Hematopoietic multipotent progenitor cell (in vitro differentiated cells): Measurements from ENCODE around the gene LCN6. TPM values are rescaled to one million over a fixed set of nuclear protein-coding genes. Genes with fewer than 3 reads are reported as not detected.
"Not testable (repeated sequence)": the region's sequence is repeated elsewhere in the genome, so short reads cannot be mapped to it uniquely, and the experiment has no call there.

Experiments
- DNase-seq, 3 donors: peaks; one replicate each; pipeline ENCODE4 v3.0.0-alpha.2; 2011 to 2015; ENCODE audit warnings: low read depth in 2 of 3, low spot score in 2 of 3
- total RNA-seq: library from RNA; depleted of rRNA; stranded (reverse); fragments of >200 nt; gene quantifications from one replicate; pipeline ENCODE4 v1.2.3, GENCODE V29; 2012

Gene LCN6
- total RNA-seq, 1 donor: 0.81 TPM

GRCh38 chr9:136712690-136713544 is 35.4 kb downstream of the LCN6 start:
- DNase-seq: no peak

DNA sequence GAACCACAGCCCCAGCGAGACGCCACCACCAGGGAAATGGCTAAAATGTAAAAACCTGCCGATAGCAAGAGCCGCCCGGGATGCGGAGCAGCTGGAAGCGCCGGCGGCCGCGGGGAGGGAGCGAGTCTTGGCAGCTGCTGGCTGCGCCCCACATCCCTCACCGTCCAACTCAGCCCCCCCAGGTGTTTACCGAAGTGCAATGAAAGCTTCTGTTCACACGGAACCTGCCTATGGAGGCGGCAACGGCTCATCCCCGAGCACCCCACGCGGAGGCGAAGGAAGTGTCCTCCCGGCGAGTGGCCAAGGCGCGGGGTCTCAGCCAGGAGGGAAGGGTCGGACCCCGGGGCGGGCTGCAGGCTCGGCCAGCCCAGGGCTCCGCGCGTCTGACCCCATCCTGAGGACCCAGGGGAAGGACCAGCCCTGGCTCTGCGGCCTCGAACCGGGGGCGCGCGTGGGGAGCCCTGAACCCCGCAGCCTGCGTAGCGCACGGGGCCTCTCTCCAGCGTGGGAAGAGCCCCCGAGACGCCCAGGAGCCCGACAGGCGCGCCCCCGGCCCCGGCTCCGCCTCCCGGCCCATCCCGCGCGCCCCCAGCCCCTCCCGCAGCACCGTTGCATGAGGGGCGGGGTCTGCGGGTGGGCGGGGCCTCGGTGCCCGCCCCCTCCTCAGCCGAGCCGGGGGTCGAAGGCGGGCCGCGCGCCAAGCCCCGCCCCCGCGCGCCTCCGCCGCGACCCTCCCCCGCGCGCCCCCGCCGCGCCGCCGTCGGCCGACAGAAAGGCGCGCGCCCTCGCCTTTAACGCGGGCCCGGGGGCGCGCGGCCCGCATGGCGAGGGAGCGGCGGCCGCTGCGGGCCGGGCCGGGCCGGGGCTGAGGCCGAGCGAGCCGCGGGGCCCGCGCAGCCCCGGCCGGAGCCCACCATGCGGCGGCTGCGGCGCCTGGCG is 36.3 kb downstream of the LCN6 start, which contains the start of gene DIPK1B:
DIPK1B (plus strand) TSS at position 822 of the 939 bp plus-strand sequence; CDS start at position 916, 94 bp downstream.
- DNase-seq: peak in 2 of 3 donors; percentile 74 to 76

GRCh38 chr9:136711219-136711648 is 37.1 kb downstream of the LCN6 start:
- not testable (repeated sequence) for DNase-seq

DNA sequence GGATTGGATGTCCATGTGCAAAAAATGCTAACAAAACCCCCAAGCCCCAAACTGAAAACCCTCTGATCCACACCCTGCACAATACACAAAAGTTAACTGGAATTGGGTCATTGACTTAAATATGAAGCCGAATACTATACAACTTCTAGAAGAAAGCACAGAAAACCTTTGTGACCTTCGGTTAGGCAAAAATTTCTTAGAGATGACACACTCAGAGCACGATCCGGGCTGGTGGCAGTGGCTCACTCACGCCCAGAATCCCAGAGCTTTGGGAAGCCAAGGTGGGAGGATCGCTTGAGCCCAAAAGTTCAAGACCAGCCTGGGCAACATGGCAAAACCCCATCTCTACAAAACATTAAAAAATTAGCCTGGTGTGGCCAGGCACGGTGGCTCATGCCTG is 37.8 kb downstream of the LCN6 start:
- no peak for DNase-seq

GRCh38 chr9:136709454-136710109 is 38.7 kb downstream of the LCN6 start:
- DNase-seq: no peak

GRCh38 chr9:136707849-136708517 is 40.3 kb downstream of the LCN6 start:
- no peak for DNase-seq

DNA sequence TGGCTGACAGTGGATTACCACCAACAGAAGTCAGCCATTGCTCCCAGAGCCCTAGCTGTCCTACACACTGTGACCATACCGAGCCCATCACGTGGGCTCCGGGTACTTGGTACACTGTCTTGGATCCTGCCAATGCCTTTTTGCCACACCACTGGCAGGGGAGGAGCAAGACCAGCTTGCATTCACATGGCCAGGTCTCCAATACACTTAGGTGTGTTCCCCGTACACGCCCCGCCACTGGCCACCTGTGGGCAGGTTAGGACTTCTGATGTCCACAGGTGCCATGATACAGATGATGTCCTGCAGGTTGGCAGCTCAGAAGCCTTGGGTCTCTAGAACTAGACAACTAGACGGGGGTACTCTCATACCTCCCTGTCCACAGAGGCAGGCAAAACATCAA is 41.3 kb downstream of the LCN6 start:
- no peak for DNase-seq

- no peak for DNase-seq
Measured at GRCh38 chr9:136705564-136705963, 42.8 kb downstream of the LCN6 start.

GRCh38 chr9:136704741-136705140 is 43.6 kb downstream of the LCN6 start:
- not testable (repeated sequence) for DNase-seq

DNA sequence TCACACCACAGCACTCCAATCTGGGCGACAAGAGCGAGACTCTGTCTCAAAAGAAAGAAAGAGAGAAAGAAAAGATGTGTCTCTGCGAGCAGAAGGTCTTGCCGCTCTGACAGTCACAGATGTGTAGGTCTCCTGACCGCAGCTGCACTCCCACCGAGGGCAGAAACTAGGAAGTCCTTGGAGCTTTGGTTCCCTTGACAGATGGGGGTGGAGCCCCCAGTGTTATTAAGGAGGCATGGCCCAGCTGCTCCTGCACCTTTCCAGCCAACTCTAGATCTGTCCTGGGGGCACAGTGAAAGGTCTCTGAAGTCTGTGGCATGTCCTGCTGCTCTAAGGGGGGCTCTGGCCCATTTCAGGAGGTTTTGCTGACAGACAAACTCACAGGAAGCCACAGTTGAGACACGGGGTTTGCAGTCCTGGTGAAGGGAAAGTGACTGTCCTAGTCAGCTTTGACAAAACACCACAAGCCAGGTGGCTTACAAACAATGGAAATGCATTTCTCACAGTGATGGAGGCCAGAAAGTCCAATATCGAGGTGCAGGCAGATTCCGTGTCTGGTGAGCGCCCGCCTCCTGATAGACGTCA is 45.0 kb downstream of the LCN6 start:
- DNase-seq: peak in 2 of 3 donors; percentile 81 to 88

DNA sequence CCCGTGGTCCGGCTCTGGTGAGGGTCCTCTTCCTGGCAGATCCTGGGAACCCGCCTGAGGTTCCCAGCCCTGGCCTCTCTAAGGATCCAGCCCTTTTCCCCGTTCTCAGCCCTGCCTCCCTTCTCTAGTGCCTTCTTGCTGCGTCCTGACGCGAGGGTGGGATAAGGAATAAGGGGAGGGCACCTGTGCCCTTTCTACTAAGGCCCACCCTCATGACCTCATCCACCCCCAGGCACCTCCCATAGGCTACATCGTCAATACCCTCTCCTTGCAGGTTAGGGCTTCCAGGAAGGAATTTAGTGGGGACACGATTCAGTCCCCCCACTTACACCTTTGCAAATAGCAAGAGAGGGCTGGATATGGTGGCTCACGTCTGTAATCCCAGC is 46.7 kb downstream of the LCN6 start:
- DNase-seq: peak in 1 of 3 donors; percentile 56

DNA sequence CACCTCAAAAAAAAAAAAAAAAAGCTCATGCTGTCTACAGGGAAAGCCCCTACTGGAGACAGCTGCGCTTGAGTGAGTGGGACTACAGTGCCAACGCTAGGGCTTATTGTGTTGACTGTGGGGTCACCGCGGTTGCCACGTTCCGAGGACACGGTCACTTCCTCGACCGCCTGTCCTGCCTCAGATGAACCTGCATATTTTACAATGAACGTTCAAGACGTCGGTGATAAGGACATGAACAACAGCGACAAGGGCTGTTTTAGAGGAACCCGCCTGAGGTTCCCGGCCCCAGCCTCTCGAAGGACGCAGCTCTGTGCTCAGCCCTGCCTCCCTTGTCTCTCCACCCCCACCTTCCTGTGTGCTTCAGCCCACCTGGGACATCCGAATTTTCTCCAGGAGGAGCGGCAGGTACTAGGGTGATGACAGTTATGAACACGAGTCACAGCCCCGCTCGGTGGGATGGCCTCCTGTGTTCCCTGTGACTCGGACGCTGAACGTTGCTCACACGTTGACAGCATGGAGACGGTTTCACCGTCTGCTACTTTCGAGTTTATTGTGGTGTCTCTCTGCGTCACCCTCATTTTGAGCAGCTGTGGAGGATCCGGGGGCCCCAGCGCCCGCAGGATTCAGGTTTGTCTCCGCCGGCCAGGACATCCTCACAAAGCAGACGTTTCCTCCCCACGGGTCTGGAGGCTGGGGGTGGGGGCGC is 47.2 kb downstream of the LCN6 start:
- peak; percentile 29 to 91 (median 84) for DNase-seq

DNA sequence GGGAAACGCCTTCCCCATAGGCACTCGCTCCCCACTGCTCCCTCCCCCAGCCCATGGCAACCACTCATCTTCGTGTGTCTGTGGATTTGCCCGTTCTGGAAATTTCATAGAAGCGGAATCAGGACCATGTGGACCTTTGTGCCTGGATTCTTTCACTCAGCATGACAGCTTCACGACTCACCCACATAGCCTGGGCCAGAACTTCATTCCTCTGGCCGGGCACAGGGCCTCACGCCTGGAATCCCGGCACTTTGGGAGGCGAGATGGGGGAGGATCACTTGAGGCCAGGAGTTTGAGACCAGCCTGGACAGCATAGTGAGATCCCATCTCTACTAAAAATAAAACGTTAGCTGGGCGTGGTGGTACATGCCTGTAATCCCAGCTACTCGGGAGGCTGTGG is 48.0 kb downstream of the LCN6 start:
- no peak for DNase-seq

GRCh38 chr9:136698635-136699246 is 49.6 kb downstream of the LCN6 start:
- no peak for DNase-seq

DNA sequence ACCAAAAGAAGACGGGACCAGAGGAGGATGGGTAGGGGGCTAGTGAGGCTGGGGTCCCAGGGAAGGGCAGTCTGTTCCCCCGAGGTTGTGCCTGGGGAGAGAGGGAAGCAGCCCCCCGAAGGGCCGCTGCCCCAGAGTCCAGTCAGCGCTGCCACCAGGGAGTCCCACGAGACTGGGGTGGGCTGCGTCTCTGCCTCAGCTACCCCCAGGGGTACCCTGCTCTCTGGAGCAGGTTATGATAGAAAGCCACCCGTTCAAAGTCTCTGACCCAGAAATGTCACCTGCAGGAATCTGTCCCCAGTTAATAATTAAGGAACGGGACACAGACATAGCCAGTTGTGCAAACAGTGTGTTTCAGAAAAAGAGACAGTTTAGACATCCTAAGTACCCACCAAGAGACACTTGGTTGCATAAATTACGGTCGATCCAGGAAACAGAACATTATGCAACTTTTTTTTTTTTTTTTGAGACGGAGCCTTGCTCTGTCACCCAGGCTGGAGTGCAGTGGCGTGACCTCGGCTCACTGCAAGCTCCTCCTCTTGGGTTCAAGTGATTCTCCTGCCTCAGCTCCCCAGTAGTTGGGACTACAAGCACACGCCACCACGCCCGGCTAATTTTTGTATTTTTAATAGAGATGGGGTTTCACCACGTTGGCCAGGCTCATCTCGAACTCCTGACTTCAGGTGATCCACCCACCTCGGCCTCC is 50.4 kb downstream of the LCN6 start:
- no peak for DNase-seq

GRCh38 chr9:136697146-136697820 is 51.0 kb downstream of the LCN6 start:
- no peak for DNase-seq

DNA sequence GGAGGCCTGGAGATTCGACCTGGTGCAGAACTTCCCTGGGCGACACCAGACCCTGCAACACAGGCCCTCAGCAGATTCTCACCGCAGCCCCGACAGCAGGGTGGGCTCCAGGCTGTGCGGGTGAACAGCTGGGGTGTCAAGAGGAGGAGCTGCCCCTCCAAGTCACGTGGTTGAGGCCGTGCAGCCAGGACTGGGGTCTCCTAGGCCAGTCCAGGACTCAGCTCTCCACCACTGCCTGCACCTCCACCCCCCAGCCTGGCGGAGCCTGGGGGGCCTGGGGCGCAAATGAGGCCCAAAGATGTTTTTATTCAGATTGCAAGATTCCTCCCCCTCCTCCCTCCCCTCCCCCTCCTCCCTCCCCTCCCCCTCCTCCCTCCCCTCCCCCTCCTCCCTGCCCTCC is 51.8 kb downstream of the LCN6 start:
- no peak for DNase-seq

DNA sequence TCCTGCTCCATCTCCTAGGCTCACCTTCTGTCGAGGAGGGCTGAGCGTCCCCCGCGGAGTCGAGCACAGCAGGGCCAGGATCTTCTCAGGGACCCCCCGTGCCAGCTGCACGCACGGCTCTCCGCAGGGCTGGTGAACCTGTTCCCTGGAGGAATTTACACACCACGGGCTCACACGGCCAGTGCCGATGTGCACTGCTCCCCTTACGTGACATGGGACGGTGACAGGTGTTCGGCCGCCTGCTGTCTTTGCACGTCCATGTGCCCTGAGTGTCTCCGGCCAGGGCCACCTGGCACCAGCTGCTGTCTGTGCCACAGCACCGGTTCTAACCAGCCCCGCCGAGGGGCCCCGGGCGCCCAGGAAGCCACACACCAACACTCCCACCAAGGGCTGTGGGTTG is 52.4 kb downstream of the LCN6 start:
- DNase-seq: no peak
